Germinal center (tissue), 1 donor: Measurements from ENCODE around the gene MYO18B.

Experiments used
- DNase-seq: peaks from one replicate; pipeline ENCODE4 v3.0.0; 2012; ENCODE audit warnings: mixed read lengths, low spot score

The MYO18B gene

GRCh38 chr22:25748704-25749103 lies 6.7 kb downstream of the MYO18B start:
- DNase-seq = no peak

- no peak for DNase-seq
Observed at GRCh38 chr22:25749420-25750169, 7.6 kb downstream of the MYO18B start.

DNA sequence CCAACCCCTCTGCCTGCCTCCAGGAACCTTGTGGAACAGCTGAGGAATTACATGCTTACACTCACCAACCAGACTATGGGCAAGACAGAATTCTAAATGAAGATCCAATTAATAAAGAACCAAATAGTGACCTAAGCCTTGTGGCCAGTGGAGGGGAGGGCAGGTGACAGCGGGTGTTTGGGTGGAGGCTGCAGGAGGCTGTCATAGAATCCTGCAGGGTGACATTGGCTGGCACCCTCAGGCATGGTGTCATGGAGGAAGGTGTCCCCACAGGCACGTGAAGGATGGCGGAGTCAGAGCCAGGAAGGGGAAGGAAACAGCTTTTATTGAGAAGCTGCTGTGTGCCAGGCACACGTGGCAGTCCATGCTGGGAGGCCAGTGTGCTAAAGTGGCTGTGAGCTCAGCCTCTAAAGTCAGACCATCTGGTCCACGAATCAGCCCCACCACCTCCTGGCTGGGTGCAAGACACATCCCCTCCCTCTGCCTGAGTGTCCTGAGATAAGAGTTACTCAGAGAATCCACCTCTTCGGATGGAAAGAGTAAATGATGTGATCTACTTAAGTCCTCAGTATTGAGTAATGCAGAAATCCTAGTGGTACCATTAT lies 8.7 kb downstream of the MYO18B start:
- DNase-seq = no peak

GRCh38 chr22:25751174-25751581 lies 9.2 kb downstream of the MYO18B start:
- no peak for DNase-seq

DNA sequence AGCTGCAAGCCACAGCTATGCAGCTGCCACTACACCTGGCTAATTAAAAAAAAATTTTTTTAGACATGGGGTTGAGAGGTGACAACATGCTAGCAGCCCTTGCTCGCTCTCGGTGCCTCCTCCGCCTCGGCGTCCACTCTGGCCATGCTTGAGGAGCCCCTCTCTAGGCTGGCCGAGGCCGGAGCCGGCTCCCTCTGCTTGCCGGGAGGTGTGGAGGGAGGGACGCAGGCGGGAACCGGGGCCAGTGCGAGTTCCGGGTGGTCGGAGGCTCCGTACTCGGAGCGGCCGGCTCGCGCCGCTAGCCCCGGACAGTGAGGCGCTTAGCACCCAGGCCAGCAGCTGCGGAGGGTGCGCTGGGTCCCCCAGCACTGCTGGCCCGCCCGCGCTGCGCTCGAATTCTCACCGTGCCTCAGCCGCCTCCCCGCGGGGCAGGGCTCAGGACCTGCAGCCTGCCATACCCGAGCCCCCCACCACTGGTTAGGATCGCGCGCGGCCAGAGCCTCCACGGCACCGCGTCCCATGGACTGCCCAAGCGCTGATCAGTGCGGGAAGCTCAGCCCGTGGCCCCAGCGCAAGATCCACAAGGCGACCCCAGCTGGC lies 10.7 kb downstream of the MYO18B start:
- no peak for DNase-seq

DNA sequence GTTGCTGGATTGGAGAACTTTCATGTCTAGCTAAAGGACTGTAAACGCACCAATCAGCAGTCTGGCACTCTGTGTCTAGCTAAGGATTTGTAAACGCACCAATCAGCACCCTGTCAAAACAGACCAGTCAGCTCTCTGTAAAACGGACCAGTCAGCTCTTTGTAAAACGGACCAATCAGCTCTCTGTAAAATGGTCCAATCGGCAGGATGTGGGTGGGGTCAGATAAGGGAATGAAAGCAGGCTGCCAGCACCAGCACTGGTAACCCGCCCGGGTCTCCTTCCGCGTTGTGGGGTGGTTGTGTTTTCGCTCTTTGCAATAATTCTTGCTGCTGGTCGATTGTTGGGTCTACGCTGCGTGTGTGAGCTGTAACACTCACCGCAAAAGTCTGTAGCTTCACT lies 11.3 kb downstream of the MYO18B start:
- DNase-seq = no peak

- DNase-seq = no peak
Observed at GRCh38 chr22:25754527-25755202, 12.7 kb downstream of the MYO18B start.

DNA sequence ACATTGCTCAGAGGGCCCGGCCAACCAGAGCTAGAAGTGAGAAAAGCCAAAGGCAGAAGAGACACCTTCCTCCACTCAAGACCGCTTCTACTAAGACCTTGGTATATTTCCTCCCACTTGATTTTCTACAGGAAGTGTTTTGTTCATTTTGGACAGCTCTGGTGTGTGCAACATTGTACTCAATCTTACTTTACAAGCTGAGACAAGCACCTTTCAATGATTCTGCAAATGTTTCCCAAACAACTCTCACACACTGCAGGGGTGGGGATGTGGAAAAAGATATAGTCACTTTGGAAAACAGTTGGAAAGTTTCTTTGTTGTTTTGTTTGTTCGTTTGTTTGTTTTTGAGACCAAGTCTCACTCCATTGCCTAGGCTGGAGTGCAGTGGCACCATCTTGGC lies 15.7 kb downstream of the MYO18B start:
- no peak for DNase-seq

- no peak for DNase-seq
Observed at GRCh38 chr22:25758316-25758715, 16.3 kb downstream of the MYO18B start.

GRCh38 chr22:25759825-25760231 lies 17.8 kb downstream of the MYO18B start:
- DNase-seq = no peak

GRCh38 chr22:25760294-25760693 lies 18.3 kb downstream of the MYO18B start:
- DNase-seq = no peak

DNA sequence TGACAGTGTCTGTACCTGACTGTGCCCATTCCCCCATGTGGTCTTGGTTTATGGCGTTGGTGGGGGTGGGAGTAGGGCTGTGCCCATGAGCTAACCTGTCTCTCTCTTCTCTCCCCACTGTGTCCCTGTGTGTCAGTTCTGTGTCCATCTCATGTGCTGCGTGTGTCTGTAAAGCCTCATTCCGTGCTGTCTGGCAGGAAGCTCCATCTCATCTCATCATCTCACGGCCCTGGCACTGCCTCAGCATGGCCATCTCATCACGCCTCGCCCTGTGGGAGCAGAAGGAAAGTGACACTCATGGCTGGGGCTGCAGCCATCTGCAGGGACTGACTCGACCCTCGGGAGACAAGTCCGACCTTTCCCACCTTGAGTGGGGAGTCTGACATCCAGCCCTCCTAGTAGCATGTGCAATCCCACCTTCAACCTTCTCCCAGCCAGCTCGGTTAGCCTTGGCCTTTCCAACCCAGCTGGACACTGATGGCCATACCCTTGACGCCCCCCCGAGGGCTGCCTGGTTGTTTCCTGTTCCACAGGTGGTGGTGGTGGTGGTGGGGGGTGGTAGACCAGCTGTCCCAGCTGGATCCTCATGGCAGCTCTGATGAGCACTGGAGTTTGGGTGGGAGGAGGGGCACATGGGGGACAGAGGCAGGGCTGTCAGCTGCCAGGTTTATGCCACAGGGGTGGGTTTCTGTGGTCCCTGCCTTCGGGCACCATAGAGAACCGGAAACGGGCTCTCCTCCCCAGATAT lies 19.0 kb downstream of the MYO18B start:
- DNase-seq = no peak

GRCh38 chr22:25762147-25762546 lies 20.2 kb downstream of the MYO18B start:
- no peak for DNase-seq

- no peak for DNase-seq
Observed at GRCh38 chr22:25763239-25763777, 21.3 kb downstream of the MYO18B start.

DNA sequence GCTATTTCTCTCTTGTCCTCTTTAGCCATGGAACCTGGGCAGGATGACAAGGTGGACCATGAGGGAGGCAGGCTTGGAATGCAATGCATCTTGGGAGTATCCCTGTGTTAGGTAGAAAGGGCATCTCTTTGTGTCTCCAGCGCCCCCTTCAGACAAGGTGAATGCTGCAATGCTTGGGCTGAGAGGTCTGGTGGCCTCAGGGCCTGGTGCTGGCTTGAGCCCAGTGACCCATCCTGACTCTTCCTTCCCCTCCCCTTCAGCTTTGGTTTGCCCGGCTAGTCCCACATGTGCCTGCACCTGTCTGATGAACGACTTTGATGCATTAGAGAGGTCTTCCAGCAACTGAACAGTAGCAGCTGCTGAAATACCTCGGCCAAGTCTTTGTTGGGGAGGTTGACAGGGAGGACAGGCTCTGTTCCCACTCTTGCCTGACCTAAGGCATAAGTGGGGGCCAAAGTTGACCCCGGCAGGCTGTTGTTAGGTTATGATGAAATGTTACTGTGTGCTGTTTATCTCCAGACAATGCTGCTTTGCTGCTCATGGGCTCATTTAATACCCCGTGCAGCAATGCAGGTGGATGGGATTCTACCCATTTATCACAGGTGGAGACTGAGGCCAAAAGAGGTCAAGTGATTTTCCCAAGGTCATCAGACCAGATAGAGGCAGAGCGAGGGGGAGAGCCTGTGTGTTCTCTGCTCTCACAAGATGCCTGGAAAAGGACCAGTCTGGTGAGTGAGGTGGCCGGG lies 22.5 kb downstream of the MYO18B start:
- DNase-seq = no peak

DNA sequence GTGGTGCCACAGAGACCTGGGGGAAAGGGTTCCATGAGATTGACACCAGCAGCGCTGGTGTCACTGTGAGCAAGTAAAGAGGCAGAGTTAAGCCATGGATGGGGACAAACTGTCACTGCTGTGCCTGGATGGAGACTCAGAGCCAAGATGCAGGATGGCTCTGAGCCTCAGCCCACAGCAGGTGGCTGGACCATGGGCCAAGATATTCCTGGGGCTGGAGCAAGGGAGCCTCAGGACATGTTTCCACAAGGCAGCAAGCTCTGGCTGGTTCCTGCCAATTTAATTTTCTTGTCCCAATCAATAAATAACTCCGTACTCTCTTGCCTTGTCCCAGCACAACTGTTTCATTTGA lies 23.0 kb downstream of the MYO18B start:
- DNase-seq = no peak

- DNase-seq = no peak
Observed at GRCh38 chr22:25765801-25766200, 23.8 kb downstream of the MYO18B start.

GRCh38 chr22:25766418-25766817 lies 24.4 kb downstream of the MYO18B start:
- DNase-seq = no peak

DNA sequence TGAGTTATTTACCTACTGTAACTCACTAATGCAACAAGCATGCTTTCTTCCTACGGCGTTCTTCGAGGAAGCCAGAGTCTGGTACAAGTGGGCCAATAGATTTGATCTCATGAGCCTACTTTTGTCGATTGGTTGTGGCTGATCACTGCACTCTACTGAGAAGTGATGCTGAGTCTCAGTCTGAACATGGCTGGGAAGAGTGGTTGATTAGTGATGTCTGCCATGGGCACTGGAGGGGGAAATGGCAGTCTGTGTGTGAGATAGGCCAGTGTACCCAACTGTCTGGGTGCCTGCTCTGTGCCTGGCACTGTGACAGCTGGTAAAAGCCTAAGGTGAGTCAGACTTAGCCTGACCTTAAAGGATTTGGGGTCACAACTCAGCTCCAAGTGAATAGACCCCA lies 28.3 kb downstream of the MYO18B start:
- no peak for DNase-seq

- no peak for DNase-seq
Observed at GRCh38 chr22:25772288-25772687, 30.3 kb downstream of the MYO18B start.

DNA sequence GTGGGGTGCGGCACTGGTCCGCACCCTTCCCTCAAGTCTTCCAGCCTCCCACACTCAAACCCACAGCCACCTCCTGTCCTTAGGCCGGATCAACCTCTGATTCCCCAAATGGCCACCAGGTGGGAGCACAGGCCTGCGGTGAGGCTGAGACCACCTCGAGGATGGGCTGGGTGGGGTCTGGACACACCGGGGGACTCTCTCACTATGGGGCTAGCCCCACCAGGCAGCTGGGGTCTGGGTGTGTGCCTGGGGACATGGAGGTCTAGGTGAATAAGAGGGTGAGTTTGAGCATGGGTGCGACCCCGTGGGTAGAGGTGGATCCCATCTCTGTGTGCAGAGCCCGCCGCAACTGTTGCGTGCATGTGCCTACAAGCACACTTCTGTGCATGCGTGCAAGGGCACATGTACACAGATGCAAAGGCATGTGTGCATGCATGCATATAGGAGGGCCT lies 32.6 kb downstream of the MYO18B start:
- peak; percentile 21 for DNase-seq
